T-helper 2 cell treated with Interferon-gamma antibody and Interleukin-4, amounts not matched to agents 5 μg/mL and 100 μg/mL, for 36 hours (primary cell): ENCODE data around the gene OR5B21.

Experiments used
- DNase-seq: peaks from one replicate; pipeline ENCODE4 v3.0.0; 2021; ENCODE audit warnings: low spot score
- H3K27ac Mint-ChIP-seq: one replicate; pipeline ENCODE4 v1.8.0; 2021; ENCODE audit warnings: mild to moderate bottlenecking, mixed read lengths
- H3K27me3 Mint-ChIP-seq: one replicate; pipeline ENCODE4 v1.8.0; 2021; ENCODE audit warnings: low read depth, mixed read lengths
- H3K36me3 Mint-ChIP-seq: one replicate; pipeline ENCODE4 v1.8.0; 2021; ENCODE audit warnings: low read depth, mixed read lengths
- H3K4me1 Mint-ChIP-seq: one replicate; pipeline ENCODE4 v1.8.0; 2021; ENCODE audit warnings: low read depth, mixed read lengths
- H3K4me3 Mint-ChIP-seq: one replicate; pipeline ENCODE4 v1.8.0; 2022; ENCODE audit warnings: mild to moderate bottlenecking, moderate library complexity, mixed read lengths
- H3K9me3 Mint-ChIP-seq: one replicate; pipeline ENCODE4 v1.8.0; 2021; ENCODE audit warnings: mixed read lengths

Gene OR5B21

GRCh38 chr11:58465690-58466089 is 42.2 kb downstream of the OR5B21 start:
- no peak for DNase-seq
- Mint-ChIP-seq H3K27ac (no peak overlapping the region), H3K27me3 (no peaks in the 10 kb centered on the region), H3K9me3 (no peaks in the 10 kb centered on the region), H3K4me3 (no peak overlapping the region), H3K4me1 (no peaks in the 10 kb centered on the region), H3K36me3 (no peaks in the 10 kb centered on the region)
